ENCODE data around the gene LAMA2.

- no peak for TF ChIP-seq EP300 (IDR thresholded peaks at IDR 0.05)
- TF ChIP-seq, protein P1, sequence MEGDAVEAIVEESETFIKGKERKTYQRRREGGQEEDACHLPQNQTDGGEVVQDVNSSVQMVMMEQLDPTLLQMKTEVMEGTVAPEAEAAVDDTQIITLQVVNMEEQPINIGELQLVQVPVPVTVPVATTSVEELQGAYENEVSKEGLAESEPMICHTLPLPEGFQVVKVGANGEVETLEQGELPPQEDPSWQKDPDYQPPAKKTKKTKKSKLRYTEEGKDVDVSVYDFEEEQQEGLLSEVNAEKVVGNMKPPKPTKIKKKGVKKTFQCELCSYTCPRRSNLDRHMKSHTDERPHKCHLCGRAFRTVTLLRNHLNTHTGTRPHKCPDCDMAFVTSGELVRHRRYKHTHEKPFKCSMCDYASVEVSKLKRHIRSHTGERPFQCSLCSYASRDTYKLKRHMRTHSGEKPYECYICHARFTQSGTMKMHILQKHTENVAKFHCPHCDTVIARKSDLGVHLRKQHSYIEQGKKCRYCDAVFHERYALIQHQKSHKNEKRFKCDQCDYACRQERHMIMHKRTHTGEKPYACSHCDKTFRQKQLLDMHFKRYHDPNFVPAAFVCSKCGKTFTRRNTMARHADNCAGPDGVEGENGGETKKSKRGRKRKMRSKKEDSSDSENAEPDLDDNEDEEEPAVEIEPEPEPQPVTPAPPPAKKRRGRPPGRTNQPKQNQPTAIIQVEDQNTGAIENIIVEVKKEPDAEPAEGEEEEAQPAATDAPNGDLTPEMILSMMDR (IDR thresholded peaks at IDR 0.05): no peak
- TF ChIP-seq POLR2AphosphoS5 (IDR thresholded peaks at IDR 0.05): no peak
- TF ChIP-seq POLR2A (IDR thresholded peaks at IDR 0.05; ENCODE audit: low read depth): no peak
These were observed 510.7 kb downstream of the LAMA2 start for GRCh38 chr6:129393654-129394053.
